ENCODE data around the gene USP4.

DNA sequence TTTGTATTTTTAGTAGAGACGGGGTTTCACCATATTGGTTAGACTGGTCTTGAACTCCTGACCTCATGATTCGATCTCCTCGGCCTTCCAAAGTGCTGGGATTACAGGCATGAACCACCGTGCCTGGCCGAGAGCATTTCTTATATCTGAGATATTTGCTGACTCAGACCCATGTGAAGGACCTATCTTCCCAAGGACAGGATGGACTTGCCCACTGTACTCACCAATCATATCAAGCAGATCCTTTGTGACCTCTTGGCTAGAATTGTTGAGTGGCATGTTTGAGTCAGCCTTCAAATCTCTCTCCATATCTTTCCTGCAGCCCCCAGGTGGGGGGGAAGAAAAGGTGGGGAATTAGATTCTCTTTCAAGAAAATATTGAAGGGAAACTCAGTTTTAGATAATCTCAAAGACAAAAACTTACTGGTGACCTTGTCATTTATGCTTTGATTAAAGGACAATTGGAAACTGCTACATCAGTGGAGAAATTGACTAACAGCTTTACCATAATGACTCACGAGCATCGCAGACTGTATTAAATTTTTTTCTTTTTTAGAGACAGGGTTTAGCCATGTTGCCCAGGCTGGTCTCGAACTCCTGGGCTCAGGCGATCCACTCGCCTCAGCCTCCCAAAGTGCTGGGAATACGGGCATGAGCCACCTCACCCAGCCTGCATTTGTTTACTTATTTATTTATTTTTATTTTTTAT, 65.9 kb downstream of the USP4 start:
- TF ChIP-seq, protein P1, sequence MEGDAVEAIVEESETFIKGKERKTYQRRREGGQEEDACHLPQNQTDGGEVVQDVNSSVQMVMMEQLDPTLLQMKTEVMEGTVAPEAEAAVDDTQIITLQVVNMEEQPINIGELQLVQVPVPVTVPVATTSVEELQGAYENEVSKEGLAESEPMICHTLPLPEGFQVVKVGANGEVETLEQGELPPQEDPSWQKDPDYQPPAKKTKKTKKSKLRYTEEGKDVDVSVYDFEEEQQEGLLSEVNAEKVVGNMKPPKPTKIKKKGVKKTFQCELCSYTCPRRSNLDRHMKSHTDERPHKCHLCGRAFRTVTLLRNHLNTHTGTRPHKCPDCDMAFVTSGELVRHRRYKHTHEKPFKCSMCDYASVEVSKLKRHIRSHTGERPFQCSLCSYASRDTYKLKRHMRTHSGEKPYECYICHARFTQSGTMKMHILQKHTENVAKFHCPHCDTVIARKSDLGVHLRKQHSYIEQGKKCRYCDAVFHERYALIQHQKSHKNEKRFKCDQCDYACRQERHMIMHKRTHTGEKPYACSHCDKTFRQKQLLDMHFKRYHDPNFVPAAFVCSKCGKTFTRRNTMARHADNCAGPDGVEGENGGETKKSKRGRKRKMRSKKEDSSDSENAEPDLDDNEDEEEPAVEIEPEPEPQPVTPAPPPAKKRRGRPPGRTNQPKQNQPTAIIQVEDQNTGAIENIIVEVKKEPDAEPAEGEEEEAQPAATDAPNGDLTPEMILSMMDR (IDR thresholded peaks at IDR 0.05): no peak
- TF ChIP-seq POLR2AphosphoS5 (IDR thresholded peaks at IDR 0.05) (no peak), POLR2A (IDR thresholded peaks at IDR 0.05) (no peak)
